Testis (tissue), 2 donors: ENCODE results near the gene TSLP.

ENCODE experiments used
- CTCF ChIP-seq, 3 experiments: fragments of 450-650 bp in 2 of 3; fragments of 200-600 bp in 1 of 3; sonication (generic) in 1 of 3; IDR thresholded peaks; one replicate each; pipeline ENCODE4 v1.5.1; 2016 to 2019; ENCODE audit warnings: antibody characterized with exemption in 3 of 3, mild to moderate bottlenecking in 2 of 3, moderate library complexity in 1 of 3
- POLR2A ChIP-seq: fragments of 450-650 bp; IDR thresholded peaks from one replicate; pipeline ENCODE4 v1.6.1; 2017; ENCODE audit warnings: antibody characterized with exemption, mild to moderate bottlenecking, moderate library complexity

DNA sequence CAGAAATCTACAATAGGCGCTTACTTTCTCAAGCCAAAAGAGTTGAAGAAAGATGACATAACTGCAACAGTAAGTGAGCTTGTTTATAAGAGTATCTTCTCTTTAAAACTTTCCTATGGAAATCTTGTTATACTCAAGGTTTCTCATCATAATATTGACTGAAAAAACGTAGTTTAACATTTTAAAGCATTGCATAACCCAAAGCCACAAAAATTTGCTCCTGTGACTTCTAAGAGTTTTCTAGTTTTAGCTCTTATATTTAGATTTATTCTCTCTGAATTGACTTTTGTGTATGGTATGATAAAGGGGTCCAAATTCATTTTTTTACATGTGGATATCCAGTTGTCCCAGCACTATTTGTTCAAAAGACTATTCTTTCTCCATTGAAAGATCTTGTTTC is 35.9 kb downstream of the TSLP start:
- TF ChIP-seq CTCF (IDR thresholded peaks at IDR 0.05) (no peak), POLR2A (no peak)
